AML-193 (cell line): ENCODE results near the gene ISCA2.
"Not testable (repeated sequence)": the region's sequence is repeated elsewhere in the genome, so short reads cannot be mapped to it uniquely, and the experiment has no call there.

Source experiments
- DNase-seq, 2 experiments: peaks; one replicate each; lab custom pipeline; 2025; lab: John Stamatoyannopoulos, UW

The ISCA2 gene, protein sequence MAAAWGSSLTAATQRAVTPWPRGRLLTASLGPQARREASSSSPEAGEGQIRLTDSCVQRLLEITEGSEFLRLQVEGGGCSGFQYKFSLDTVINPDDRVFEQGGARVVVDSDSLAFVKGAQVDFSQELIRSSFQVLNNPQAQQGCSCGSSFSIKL

DNA sequence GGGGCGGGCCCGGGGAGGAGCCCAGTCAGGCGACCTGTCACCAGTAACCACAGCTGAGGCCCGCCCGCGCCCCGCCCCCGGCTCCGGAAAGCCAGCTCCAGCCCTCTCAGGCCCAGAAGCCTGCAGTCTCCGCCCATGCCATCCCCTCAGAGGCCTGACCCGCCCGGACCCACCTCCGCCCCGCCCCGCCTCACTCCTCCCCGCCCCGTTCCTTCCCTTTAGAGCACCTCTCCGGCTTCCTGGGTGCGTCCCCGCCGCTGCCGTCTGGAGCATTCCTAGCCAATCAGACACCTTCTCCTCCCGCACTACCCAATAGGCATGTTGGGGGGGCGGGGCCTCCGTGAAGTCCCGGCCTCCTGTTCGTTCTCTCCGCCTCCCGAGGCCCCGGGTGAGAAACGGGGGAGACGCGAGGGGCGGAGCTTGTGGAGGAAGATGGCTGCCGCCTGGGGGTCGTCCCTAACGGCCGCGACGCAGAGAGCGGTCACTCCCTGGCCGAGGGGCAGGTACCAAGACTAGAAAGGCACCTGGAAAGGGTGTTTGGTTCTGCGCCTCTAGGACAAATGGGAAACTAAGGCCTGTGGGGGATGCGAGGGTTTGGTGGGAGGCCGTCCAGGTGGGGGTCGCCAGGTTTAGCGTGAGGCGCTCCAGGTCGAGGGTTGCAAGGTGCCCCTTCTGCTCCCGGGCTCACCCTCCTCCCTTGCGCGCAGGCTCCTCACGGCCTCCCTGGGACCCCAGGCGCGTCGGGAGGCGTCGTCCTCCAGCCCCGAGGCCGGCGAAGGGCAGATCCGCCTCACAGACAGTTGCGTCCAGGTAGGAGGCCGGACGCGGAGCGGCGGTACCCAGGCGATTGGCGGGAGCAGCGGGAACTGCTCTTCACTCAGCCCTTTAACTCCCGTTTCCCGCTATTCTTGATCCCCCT is at the start of gene ISCA2:
Gene ISCA2 (plus strand): TSS at position 423 of the 919 bp plus-strand sequence. CDS start 10 bp downstream, at position 433.
- DNase-seq = peak; percentile 97

DNA sequence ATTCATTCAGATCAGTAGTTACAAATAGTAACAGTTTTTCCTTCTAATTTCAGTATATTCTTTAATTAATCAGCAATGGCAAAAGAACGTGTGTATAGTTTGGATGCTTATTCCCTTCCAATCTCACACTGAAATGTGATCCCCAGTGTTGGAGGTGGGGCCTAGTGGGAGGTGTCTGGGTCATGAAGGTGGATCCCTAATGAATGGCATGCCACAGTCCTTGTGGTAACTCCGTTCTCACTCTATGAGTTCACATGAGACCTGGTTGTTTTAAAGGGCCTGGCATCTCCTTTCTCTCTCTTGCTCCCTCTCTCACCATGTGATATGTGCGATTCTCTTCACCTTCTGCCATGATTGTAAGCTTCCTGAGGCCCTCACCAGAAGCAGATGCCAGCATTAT is 48.7 kb upstream of the ISCA2 start:
- DNase-seq = no peak

DNA sequence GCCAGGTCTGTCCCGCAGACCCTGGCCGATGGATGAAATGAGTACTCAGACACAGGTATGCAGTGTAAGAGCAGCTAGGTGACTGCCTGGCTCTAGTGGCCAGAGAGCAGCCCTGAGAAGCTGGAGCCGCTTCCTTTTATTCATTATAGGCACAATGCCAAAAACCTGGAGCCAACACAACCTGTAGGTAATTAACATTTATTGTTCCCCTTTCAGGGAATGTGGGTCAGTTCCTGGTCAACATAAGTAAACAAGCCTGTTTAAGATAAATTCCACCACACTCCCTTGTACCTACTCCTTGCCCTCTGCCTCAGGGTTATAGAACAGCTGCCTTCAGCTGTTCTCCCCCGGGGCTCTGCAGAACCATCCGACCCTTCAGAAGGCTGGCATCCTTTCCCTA is 39.2 kb upstream of the ISCA2 start:
- not testable (repeated sequence) for DNase-seq

DNA sequence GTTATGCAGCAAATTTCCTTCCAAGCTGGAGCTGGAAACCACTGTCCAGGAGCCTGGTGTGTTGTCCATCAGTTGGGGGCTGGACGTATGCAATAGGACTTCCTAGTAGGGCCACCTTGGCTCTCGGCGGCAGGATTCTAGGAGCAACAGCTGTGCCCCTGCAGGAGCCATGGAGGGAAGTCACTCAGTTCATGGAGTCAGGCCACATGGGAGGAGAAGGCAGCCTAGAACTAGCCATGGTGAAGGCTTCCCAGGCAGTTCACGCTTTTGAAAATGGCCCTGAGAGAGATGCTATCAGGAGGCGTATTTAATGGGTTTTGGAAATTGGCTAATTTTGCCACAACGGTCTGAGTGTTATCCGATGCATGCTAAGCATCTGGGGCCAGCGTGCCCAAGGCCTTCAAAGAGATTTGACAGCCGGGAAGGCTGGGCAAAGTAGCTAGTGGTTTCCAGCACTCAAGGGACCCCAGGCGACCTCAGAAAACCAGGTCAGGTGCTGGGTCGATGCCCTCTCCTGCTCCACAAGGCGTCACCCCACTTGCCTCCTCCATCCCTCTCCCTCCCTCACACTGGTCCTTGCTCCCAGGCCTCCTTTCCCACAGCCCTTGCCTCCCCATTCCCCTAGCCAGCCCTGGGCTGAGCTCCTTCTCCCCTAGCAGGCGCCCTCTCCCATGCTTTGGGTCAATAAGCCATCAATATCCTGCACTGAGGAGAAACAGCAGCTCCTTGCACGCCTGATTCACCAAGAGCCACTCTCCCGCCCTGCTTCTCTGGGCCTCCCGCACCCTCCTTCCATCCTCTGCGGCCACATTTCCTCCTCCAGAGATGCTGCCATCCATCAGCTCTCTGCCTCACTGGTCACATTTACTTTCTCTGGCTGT is 36.6 kb upstream of the ISCA2 start:
- DNase-seq = no peak

DNA sequence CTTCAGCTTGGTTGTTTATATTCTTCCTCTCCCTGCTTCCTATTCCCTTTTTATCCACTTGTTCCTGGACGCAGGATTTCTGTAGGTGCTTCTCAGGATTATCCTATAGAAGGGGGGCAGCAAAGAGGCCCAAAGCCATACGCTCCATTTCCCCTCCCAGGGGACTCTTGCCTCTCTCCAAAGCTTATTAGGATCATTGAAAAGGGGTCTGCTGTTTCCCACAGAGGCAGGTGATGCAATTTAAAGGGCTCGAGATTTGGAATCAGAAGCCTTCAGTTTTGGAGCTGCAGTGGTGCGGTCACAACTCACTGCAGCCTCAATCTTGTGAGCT is 36.0 kb upstream of the ISCA2 start:
- no peak for DNase-seq

DNA sequence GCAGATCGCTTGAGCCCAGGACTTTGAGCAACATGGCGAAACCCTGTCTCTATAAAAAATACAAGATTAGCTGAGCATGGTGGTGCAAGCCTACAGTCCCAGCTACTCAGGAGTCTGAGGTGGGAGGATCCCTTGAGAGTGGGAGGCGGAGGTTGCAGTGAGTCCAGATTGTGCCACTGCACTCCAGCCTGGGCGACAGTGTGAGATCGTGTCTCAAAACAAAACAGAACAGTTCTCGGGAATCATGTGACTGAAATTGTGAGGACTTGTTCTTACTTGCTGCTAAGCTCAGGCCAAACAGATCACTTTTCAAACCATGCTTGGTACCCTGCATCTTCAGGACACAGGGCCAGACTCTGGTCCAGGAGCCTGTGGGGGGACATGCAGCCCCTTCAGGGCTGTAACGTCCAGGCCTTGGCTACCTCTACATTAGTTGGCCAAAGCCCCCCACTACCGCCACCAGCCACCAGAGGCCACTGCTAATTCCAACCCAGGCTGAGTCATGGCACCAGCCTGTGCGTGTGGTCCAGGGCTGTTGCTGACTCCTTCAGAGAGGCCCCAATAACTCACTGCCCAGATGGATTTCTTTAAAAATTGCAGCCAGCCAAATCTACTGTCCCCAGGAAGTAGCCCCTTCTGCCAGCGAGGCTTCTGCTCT is 34.1 kb upstream of the ISCA2 start:
- peak; percentile 13 to 22 for DNase-seq

DNA sequence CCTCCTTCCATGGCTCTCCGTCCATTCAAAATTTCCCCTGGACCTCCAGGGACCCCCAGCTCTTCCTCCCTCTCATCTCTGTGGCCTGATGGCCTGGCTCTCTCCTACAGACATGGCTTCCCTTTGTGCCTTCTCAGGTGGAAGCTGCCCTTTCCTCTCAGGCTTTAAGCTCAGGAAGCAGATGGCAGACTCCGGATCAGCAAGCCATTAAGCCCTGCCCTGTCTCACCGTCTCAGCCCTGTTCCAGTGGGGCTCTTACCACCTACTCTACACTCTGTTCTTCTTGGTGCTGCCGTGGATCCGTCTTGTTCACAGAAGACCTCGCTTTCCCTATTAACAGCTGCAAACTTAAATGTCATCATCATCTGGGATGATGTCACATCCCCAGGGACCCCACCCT is 33.6 kb upstream of the ISCA2 start:
- DNase-seq = no peak

DNA sequence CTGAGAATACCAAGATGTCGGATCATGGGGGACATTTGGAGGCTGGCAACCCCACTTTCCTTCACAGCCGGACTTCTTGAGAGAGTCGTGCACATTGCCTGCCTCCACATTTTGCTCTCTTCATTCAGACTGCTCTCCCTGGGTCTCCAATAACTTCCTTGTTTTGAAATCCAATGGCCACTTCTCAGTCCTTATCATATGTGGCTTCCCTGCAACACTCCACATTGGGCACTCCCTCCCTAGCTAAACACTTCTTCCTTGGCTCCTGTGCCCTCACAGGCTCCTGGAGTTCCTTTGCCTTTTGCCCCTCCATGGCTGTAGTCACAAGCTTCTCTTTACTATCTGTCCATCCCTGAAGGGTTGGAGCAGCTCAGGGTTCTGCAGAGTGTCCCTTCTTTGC is 30.6 kb upstream of the ISCA2 start:
- no peak for DNase-seq

DNA sequence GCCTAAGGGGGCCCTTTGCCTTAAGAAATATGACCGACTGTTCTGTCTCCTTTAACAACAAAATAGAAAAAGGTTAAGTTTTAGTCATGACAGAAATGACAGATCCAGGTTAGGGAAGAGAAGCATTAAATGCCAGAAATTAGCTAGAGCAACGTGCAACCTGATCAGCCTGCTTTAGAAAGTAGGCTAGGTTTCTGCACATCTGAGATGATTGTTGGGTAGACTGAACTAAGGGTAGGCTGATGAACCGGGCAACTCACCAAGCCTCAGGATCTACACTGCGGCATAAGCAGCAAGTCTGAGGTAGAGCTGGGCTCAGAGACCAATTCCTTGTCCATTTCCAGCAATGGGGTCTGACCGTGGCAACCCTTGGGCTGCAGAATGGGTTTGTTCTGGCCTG is 29.9 kb upstream of the ISCA2 start:
- DNase-seq = no peak

DNA sequence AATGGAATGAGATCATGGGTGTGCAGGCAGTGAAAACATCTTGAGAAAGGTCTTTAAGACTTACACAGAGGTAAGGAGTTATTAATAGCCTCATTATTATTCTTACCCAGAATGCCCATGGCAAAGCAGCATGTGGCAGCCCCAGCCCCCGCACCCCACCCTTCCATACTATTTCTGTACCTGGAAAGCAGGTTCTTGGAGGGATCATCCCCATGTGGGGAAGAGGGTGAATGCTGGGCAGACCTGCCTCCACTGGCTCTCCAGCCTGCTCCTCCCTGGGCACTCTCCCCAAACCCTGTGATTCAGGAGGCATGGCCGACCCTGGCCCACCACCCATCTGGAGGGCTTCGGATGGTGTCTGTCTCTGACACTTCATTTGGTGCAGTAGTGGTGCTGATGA is 28.8 kb upstream of the ISCA2 start:
- DNase-seq = no peak

DNA sequence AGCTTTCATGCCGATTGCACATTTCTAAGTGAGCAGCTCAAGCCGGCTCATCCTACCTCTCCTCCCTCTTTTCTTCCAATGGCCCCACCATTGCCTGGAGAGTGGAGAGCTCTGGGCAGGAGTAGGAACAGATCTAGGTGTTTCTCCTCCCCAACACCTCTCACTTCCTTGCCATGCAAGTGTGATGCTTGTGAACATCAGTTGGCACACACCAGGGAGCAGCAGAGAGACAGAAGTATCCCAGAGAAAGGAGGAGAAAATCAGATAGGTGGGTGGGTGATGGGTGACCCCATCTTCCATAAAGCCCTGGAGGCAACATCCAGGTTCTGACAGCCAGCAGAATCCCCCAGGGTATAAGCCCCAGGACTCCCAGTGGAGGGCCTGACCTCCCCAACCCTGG is 28.2 kb upstream of the ISCA2 start:
- DNase-seq = no peak

DNA sequence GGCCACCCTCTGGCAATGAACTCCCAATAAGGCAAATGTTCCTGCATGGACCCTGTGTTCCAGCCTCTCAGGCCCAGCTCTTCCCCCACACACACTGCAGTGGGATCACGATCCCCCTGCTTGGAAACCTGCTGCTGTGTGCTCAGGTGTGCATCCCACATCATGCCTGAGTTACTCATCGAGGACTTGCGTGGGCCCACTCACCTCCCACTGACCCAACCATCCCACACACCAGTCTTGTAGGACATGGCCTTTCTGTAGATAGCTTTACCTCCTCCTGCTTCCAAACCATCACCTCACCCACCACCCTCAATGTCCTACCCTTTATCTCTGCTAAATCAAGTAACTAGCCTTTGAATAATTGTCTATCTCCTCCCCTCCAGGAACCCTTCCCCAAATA is 25.1 kb upstream of the ISCA2 start:
- DNase-seq = no peak

DNA sequence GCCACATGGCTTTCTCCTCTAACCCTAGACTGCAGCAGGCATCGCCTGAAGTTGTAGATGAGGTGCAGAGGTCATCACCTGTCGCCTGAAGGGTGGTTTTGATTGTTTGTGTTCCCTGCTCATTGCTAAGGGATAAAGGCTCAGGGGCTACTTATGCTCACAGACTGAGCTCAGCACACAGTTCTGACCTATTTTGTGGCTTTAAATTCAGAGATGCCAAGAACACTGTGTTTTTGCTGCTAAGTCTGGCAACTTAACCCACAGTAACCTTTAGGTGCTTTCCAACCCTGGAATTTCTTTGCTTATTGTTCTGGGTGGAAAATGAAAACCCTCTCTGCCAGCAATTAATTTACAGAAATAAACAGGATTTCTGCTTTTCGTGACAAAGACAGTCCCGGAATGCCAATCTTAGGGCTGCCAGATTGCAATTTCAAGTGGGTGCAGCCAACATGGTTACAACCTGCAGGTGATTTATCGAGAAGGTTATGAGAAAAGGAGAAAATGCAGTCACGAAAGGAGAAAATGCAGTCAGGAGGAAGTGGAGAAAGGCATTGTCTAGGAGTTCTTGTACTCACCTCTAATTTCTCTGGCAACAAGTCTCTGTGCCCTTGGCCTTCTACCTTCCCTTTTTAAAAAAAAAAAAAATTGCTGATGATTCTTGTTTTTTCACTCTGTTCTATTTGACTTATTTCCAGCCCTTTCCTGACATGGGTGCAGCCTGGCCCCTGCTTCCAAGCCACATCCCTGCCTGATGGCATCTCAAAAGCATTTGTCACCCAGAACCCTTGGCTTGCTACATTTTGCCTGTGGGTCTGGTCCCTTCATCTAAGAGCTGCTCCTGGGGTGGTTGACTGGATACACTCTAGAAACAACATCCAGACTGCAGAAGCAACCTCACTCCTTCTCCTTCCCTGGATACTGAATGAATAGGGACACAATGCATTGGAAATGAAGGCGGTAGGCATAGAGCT is 23.7 kb upstream of the ISCA2 start:
- DNase-seq = no peak

DNA sequence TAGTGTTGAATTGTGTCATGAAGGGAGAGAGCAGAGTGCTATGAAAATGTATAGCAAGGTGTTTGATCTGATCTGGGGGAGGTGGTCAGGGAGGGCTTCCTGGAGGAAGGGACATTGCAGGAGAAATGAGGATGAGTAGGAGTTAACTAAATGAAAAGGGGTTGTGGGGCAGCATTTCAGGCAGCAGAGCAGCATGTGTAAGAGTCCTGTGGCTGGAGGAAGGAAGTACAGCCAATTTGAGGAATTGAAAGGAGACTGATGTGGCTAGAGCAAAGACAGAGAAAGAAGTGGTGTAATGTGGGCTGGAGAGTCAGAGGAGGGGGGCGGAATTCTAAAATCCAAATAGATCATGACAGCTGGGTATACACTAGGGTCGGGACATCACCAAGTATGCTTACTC is 21.0 kb upstream of the ISCA2 start:
- DNase-seq = no peak

DNA sequence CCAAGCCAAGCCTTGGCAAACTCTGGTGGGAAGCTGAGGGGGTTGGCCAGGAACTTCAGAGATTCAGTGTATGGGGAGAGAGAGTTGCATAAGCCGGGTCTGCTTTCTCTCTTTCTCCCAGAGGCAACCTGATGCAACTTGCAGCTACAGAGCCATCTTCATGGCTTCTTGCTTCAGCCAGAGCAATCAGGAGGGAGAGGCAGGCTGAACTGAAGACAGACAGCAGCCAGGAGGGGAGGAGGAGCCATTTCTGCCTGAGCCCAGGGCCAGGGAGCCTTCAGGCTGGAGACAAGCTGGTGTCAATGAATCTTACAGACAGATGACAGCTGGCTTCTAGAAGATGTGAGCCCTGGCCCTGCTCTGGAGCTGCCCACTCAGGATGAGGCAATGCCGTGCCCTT is 19.2 kb upstream of the ISCA2 start:
- no peak for DNase-seq

DNA sequence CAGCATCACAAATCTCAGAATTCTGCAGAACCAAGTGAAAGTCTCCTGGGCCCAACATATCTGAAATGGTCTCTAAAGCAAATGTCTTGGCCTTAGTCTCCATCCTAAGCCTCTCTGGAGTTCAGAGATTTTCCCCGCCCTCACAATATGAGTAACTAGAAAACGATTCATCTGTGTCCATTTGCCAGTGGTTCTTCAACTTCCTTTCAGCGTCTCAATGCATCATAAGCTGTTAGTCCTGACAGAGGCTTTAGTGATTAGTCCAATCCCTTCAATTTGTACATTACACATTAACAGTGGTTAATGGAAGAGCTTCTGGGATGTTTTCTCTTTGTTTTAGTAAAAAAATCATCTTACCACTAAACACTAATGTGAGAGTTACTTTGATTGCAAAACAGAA is 17.9 kb upstream of the ISCA2 start:
- no peak for DNase-seq

DNA sequence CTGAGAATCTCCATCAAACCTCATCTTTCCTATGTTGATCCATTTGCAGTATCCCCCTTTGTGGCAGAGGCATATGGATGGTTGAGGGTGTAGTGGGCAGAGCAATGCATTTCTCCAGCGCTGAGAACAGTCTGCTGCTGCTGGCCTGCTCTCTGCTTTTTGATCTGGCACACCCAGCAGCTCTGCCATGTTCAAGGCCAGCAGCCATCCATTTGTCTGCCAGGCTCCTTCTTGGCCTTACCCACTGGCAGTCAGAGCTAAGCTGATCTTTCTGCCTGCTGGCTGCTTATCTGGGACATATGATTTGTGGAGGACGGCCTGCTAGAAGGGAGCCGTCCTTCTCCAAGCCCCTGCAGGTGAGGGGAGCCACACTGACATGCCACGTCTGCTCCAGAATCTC is 17.5 kb upstream of the ISCA2 start:
- DNase-seq = no peak

DNA sequence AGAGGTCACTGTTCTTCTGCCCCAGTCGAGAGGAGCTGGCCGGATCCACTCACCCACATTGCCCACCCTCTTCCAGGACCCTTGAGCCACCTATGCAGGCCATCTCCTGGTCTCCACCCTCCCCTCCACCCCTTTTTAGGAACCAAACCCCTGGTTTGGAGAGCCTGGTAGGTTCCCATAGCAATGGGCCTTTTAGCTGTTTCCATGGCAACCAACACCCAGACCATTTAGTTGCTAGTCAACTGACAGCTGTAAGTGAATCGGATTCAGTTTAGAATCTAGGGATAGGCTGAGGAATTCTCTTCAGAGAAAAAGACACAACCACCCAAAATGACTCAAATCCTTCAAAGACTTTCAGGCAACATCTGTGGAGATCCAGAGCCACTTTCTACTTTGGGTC is 17.0 kb upstream of the ISCA2 start:
- DNase-seq = no peak

DNA sequence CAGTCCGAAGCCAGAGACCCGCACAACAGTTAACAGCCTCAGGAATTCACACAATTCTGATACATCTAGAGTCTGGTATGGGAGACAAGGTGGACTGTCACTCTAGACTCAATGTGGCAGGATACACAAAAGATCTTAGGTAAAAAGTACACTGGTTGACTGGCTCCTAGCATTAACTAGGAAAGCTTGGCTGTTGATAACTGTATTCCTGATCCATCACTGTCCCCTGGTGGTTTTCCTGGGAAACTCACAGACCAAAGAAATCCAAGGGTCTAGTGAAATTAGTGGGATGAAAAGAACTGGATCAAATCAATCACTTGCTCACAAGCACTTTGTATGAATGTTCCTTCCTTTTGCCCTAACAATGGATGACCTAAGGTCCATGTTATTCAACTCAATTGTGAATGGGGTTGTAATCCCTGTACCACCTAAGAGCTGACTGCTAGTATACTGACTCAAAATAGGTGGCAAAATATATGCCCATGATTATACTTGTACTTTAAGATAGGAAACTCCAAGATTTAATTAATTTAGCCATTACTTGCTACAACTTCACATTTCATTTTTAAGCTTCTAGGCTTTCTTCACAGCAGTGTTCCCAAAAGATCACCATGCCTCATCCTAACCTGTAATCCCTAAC is 14.4 kb upstream of the ISCA2 start:
- no peak for DNase-seq

DNA sequence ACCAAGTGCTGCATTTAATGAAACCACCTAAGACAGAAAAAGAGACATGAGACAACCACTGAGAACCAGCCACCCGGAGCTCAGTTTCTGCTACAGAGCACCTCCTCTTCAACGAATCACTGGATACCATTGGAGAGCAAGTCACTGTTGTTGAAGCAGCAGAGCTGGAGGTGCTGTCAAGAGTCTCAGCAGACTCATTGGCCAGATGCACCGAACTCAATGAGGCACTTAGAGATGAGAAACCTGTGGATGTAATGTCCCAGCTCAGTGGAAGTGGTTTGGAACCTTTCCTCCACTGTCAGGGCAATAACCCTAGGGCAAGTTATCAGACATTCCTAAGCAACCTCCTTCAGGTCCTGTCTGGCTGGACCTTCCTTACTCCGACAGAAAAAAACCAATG is 13.5 kb upstream of the ISCA2 start:
- no peak for DNase-seq

DNA sequence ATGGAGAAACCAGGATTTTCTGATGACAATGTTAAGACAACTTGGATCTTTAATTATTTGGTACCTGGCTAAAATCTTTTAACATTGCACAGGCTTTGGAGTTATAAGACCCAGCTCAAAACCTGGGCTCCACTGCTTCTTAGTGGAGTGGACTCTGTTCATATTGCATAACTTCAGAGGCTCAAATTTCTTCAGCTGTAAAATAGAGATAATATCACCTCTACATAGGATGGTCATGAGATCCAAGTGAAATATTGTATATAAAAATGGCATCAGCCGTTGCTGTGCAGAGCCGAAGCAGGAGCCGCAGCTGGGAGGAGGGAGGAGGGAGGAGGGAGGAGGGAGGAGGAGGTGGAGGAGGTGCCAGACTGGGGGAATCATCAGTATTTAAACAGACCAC is 11.0 kb upstream of the ISCA2 start:
- DNase-seq = no peak
